ENCODE data around the gene PTCH2.
A peak's percentile ranks its signal among the peaks of the same experiment; 100 is the strongest.

PTCH2 gene

DNA sequence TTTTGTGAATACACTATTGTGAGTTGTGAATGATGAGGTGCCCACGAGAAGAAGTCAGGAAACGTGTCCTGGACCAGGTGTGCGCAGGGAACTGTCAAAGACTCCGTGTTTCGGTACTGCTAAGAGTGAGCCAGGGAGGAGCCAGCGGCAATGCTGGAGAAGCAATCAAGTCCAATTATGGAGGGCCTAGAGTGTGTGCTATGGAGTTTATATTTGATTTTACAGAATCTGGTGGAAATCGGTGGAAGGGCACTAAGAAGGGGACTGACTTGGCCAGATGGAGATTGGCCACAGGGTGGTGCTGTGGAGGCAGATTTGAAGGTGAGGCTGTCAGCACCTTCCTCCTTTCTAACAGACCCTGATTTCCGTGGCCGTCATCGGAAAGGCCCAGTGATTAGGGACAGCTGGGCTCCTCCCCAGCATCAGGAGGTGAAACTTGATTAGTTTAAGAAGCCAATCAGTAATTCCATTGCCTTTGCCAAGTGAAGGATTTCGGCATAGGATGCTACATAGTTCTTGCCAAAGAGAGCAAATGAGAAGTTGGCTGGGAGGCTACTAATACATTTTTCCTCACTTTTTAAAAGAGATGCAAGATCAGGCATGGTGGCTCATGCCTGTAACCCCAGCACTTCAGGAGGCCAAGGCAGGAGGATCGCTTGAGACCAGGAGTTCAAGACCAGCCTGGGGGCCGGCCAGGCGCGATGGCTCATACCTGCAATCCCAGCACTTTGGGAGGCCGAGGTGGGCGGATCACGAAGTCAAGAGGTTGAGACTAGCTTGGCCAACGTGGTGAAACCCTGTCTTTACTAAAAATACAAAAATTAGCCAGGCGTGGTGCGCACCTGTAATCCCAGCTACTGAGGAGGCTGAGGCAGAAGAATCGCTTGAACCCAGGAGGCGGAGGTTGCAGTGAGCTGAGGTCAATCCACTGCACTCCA, 7.0 kb downstream of the PTCH2 start:
- DNase-seq (ENCODE audit: insufficient read length) (peak; percentile 70), FAIRE-seq (peak; percentile 92)
- TF ChIP-seq TAF1 (IDR thresholded peaks at IDR 0.05; ENCODE audit: borderline replicate concordance, low read depth, low read length) = no peak
- no peak for TF ChIP-seq POLR2AphosphoS5 (IDR thresholded peaks at IDR 0.05; ENCODE audit: low read depth, low read length)
- no peak for TF ChIP-seq POLR2A (IDR thresholded peaks at IDR 0.05; ENCODE audit: low read depth, low read length)

DNA sequence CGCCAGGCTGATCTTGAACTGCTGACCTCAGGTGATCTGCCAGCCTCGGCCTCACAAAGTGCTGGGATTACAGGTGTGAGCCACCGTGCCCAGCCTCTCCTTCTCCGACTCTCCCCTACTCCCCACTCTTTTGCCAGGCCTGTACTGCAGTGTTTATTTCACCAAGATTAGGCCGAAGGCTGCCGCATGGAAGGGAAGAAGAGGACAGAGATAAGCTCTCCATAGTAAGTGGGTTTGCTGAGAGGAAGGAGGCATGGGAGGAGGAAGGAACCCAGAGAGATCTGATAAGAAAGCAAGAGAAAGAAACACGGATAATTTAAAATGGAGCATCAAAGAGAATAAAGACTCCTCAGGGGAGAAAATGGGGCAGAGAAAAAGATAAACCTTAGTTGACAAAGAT, 8.7 kb downstream of the PTCH2 start:
- FAIRE-seq (no peak), DNase-seq (ENCODE audit: insufficient read length) (no peak)
- TF ChIP-seq POLR2A (IDR thresholded peaks at IDR 0.05; ENCODE audit: low read depth, low read length) (no peak), TAF1 (IDR thresholded peaks at IDR 0.05; ENCODE audit: borderline replicate concordance, low read depth, low read length) (no peak), POLR2AphosphoS5 (IDR thresholded peaks at IDR 0.05; ENCODE audit: low read depth, low read length) (no peak)

DNA sequence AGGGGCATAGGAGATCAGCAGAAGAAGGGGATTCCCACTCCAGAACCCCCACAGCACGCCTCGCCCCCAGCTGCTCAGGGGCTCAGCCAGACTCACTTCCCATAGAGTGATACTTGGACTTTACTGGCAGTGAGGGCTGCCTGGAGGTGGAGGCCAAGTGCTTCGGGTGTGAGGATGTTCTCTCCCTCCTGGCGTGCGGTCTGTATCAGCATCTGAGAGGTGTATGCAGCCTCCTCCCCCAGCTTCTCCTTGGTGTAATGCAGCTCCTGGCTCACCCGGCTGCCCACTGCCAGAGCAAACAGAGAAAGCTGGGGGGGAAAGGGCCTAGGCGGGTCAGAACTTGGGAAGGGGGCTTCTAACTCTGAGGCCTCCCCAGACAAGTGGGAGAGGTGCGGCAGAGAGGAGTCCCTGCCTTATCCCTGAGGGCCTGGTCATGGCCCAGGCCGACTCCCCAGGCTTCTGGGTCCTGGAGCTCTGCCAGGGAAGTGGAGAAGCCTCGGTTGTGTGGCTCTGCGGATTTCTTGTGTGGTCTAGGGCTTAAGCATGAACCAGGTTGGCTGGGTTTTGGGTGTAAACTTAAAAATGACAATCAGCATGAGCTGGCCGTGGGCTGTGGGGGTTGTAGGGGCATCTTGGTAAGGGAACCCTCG, 10.9 kb downstream of the PTCH2 start:
- TF ChIP-seq TAF1 (IDR thresholded peaks at IDR 0.05; ENCODE audit: borderline replicate concordance, low read depth, low read length) (no peak), POLR2A (IDR thresholded peaks at IDR 0.05; ENCODE audit: low read depth, low read length) (no peak), POLR2AphosphoS5 (IDR thresholded peaks at IDR 0.05; ENCODE audit: low read depth, low read length) (no peak)
- no peak for FAIRE-seq
- no peak for DNase-seq (ENCODE audit: insufficient read length)

DNA sequence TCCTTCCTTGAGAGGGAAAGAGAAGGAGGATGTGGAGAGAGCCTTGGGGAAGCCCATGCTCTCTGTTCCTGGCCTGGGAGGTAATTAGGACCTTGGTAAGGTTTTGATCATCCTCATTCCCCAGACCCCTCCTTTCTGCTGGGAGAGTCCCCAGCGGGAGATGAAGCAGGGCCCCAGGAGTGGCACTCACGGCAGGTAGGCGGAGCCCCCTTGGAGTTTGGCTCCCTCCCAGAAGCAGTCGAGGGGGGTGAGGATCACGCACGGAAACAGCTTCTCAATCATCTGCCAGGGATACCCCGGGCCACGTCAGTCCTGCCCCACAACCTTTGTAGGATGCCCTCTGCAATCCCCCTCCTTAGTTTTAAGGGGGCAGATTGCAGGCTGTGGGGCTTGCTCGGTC, 11.5 kb downstream of the PTCH2 start:
- DNase-seq (ENCODE audit: insufficient read length) = no peak
- no peak for TF ChIP-seq POLR2A (IDR thresholded peaks at IDR 0.05; ENCODE audit: low read depth, low read length)
- no peak for TF ChIP-seq TAF1 (IDR thresholded peaks at IDR 0.05; ENCODE audit: borderline replicate concordance, low read depth, low read length)
- no peak for TF ChIP-seq POLR2AphosphoS5 (IDR thresholded peaks at IDR 0.05; ENCODE audit: low read depth, low read length)
- FAIRE-seq = no peak

DNA sequence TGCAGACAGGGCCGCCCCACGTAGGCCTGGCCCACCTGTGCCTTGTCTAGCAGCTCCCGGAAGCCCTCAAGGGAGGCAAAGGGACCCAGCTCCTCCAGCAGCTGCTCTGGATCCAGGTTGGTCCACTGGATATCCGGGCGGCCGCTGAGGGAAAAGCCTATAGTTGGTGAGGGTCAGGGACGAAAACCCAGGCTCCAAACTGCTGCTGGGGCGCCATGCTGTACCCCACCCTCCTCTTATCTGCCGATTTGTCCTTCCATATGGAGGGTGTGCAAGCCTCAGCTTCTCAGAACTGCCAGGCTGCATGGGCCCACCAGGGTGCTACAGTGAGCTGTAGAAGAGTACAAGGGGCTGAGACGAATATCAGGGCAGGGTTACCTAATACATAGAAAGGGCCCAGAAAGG, 12.2 kb downstream of the PTCH2 start:
- FAIRE-seq = no peak
- TF ChIP-seq TAF1 (IDR thresholded peaks at IDR 0.05; ENCODE audit: borderline replicate concordance, low read depth, low read length) (no peak), POLR2A (IDR thresholded peaks at IDR 0.05; ENCODE audit: low read depth, low read length) (no peak), POLR2AphosphoS5 (IDR thresholded peaks at IDR 0.05; ENCODE audit: low read depth, low read length) (no peak)
- no peak for DNase-seq (ENCODE audit: insufficient read length)

DNA sequence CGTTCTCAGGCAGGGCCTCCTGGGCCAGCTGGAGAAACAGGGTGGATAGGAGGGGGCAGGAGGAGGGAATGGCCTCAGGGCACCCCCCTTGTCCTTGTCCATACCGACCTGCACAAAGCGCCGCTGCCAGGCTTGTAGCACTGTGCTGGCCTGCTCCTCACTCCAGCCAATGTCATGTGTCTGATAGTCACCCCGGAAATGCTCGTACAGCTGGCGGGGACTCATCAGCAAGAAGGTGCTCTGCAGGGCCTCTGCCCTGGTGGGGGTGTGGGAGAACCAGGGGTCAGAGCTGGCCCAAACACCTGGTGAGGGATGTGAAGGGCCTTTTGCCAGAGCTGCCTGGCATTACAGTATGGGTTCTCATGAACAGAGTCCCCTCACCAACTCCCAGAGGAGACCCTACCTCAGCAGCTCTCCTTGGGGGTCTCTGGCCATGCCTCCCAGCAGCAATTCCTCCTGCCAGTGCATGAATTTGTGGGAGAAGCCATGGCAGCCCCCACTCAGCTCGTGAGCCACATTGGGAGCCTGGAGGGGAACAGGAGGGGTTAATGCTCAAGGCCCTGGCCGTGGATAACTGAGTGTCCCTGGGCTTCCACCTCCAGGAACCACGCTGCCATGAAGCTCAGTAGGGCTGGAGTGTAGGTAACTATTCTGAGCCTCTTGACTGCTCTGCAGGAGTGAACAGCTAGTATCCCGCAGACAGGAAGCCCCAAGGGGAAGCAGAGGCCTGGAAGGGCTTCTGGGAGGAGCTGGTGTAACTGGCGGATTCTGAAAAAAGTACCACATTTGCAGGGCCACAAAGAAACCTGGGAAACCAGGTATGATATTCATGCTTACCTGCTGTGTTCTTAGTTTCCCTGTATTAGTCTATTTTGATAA, 13.3 kb downstream of the PTCH2 start:
- DNase-seq (ENCODE audit: insufficient read length) = no peak
- TF ChIP-seq POLR2A (IDR thresholded peaks at IDR 0.05; ENCODE audit: low read depth, low read length) (no peak), TAF1 (IDR thresholded peaks at IDR 0.05; ENCODE audit: borderline replicate concordance, low read depth, low read length) (no peak), POLR2AphosphoS5 (IDR thresholded peaks at IDR 0.05; ENCODE audit: low read depth, low read length) (no peak)
- FAIRE-seq = no peak

DNA sequence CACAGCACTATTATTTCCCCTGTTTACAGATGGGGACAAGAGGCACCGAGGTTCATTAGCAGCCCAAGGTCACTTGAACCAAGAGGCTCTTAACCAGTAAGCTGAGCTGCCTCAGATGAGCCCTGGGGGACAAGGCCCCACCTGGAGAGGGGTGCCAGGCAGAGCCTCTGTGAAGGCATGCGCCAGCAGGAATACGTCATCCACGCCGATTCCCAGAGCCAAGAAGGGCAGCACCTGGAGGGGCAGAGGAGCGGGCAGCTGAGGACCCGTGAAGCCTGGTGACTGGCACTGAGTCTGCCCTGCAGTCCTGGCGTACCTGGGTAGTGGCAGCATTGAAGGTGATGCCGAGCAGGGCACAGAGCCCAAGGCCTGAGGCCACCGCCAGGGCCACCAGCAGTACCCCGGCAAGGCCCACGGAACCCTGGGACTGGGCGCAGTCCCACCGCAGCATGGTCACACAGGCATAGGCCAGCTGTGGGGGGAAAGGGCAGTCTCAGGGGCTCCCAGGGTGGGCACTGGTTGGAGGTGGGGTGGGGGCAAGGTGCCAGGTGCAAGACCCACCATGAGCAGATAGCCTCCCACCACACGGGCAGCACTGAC, 14.1 kb downstream of the PTCH2 start:
- TF ChIP-seq POLR2AphosphoS5 (IDR thresholded peaks at IDR 0.05; ENCODE audit: low read depth, low read length) (no peak), TAF1 (IDR thresholded peaks at IDR 0.05; ENCODE audit: borderline replicate concordance, low read depth, low read length) (no peak), POLR2A (IDR thresholded peaks at IDR 0.05; ENCODE audit: low read depth, low read length) (no peak)
- DNase-seq (ENCODE audit: insufficient read length) = no peak
- no peak for FAIRE-seq

DNA sequence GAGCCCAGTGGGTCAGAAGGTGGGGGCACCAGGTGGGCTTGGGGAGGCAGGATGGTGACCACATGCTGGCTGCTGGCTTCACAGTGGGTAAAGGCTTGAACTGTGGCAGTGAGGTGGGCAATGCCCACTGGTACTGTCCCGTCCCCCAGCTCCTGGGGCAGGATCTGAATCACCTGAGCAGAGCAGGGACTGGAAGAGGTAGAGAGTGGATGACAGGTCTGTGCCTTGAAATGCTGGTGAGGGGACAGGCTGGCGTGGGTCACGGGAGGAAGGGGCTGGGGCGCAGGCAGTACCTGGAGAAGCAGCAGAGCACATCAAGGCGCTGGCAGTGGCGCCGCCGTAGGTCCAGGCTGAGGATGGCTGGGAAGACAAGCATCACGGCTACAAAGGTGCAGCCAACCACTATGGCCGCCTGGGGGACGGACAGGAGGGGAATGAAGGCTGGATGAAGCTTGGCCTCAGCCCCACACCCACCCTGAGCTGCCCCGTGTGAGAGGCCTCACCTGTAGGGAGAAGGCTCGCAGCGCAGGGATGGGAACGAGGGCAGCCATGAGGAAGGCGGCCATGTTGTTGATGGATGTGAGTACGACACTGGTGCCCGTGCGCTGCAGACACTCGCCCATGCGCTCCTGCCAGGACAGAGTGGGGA, 14.9 kb downstream of the PTCH2 start:
- FAIRE-seq (no peak), DNase-seq (ENCODE audit: insufficient read length) (no peak)
- no peak for TF ChIP-seq TAF1 (IDR thresholded peaks at IDR 0.05; ENCODE audit: borderline replicate concordance, low read depth, low read length)
- no peak for TF ChIP-seq POLR2AphosphoS5 (IDR thresholded peaks at IDR 0.05; ENCODE audit: low read depth, low read length)
- TF ChIP-seq POLR2A (IDR thresholded peaks at IDR 0.05; ENCODE audit: low read depth, low read length) = no peak

DNA sequence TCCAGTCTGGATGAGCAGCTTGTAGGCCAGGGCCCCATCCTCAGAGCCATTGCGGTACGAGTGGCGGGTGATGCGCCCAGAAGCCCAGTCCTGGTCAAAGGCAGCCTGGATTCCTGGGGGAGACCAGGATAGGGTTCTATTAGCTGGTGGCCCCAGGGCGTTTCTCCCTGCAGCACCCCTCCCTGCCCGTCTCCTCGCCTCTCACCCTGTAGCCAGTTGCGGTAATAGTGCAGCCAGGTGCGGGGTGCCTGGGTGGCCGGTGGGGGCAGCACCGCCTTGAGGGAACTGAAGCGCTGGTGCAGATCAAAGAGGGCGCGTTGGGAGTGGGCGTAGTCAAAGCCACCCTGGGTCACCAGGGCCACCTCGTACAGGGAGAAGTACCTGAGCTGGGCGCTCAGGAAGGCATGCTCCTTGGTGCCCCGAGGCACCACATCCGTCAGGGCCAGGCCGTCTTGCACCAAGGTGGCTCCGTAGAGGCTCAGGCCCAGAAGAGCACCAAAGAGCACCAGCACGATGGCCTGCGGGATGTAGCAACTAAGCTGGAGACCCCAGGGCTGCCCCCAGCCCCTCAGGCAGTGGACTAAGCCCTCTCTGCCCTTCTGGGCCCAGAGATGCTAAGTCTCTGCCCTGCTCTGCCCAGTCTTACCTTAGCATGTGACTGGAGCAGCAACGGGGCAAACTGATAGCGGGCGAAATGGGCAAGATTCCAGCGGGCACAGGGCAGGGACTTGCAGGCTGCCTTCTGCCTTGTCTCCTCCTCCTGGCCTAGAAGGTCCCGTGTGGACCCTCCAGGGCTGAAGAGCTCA, 15.7 kb downstream of the PTCH2 start:
- no peak for TF ChIP-seq POLR2A (IDR thresholded peaks at IDR 0.05; ENCODE audit: low read depth, low read length)
- TF ChIP-seq POLR2AphosphoS5 (IDR thresholded peaks at IDR 0.05; ENCODE audit: low read depth, low read length) = no peak
- no peak for TF ChIP-seq TAF1 (IDR thresholded peaks at IDR 0.05; ENCODE audit: borderline replicate concordance, low read depth, low read length)
- DNase-seq (ENCODE audit: insufficient read length) (no peak), FAIRE-seq (no peak)

Measured in GM12892 (cell line).